Stomach (tissue), 4 donors: ENCODE data around the gene GPR183.

Source experiments
- EP300 ChIP-seq: sonication (generic); formaldehyde crosslinking; IDR thresholded peaks from one replicate; pipeline ENCODE4 v1.6.1; 2017; ENCODE audit warnings: antibody characterized with exemption
- POLR2A ChIP-seq, 4 donors: fragments of 450-650 bp; IDR thresholded peaks; one replicate each; pipeline ENCODE4 v1.6.1; 2016; ENCODE audit warnings: antibody characterized with exemption in 4 of 4, control low read depth in 2 of 4, mild to moderate bottlenecking in 1 of 4, moderate library complexity in 1 of 4
- POLR2AphosphoS5 ChIP-seq, 3 donors: sonication (generic); formaldehyde crosslinking; IDR thresholded peaks; one replicate each; pipeline ENCODE4 v1.6.1; 2016; ENCODE audit warnings: antibody characterized with exemption in 3 of 3
- TF ChIP-seq, protein P1 (sequence below), 7 experiments: fragments of 450-650 bp in 4 of 7; fragments of 200-600 bp in 3 of 7; sonication (generic) in 3 of 7; IDR thresholded peaks; one replicate each; pipeline ENCODE4 v1.5.1; 2016 to 2019; ENCODE audit warnings: antibody characterized with exemption in 7 of 7, control low read depth in 2 of 7, mild to moderate bottlenecking in 1 of 7

GRCh38 chr13:99313941-99314340 is 6.7 kb upstream of the GPR183 start:
- TF ChIP-seq EP300 (no peak), POLR2AphosphoS5 (IDR thresholded peaks at IDR 0.05) (no peak), POLR2A (IDR thresholded peaks at IDR 0.05) (no peak)
- TF ChIP-seq, protein P1, sequence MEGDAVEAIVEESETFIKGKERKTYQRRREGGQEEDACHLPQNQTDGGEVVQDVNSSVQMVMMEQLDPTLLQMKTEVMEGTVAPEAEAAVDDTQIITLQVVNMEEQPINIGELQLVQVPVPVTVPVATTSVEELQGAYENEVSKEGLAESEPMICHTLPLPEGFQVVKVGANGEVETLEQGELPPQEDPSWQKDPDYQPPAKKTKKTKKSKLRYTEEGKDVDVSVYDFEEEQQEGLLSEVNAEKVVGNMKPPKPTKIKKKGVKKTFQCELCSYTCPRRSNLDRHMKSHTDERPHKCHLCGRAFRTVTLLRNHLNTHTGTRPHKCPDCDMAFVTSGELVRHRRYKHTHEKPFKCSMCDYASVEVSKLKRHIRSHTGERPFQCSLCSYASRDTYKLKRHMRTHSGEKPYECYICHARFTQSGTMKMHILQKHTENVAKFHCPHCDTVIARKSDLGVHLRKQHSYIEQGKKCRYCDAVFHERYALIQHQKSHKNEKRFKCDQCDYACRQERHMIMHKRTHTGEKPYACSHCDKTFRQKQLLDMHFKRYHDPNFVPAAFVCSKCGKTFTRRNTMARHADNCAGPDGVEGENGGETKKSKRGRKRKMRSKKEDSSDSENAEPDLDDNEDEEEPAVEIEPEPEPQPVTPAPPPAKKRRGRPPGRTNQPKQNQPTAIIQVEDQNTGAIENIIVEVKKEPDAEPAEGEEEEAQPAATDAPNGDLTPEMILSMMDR (IDR thresholded peaks at IDR 0.05), result no peak
